ENCODE data around the gene SERPINB7.

DNA sequence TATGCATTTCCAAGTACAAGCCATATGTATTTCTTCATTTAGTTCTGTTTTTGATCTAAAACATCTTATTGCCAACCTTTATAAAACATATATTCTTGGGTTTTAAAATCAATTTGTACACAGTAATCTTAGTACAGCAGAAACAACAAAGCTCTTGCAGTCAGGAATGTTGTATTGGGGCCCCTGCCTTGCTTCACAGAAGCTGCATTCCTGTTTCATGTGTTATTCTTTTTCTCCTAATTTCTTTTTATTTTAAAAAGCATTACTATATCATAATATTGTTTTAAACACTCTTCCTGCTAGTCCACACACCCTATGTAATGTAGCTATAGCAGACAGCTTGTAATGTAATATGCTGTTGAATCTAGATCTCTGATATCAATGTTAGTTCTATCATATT is 24.0 kb downstream of the SERPINB7 start:
- TF ChIP-seq ZBTB33 (IDR thresholded peaks at IDR 0.05; ENCODE audit: extremely low read depth, insufficient replicate concordance, low read length) (no peak), ZFX (IDR thresholded peaks at IDR 0.05) (no peak), POLR2A (IDR thresholded peaks at IDR 0.05; ENCODE audit: borderline replicate concordance, extremely low read depth, insufficient read depth, insufficient read length) (no peak), CTCF (IDR thresholded peaks at IDR 0.05 in 2 of 3, conservative IDR thresholded peaks at IDR 0.05 in 1 of 3; ENCODE audit: borderline replicate concordance in 1 of 3, insufficient read depth in 1 of 3, low read depth in 2 of 3, low read length in 2 of 3) (no peak), EGR1 (IDR thresholded peaks at IDR 0.05; ENCODE audit: low read depth) (no peak)
- TF ChIP-seq, protein P1, sequence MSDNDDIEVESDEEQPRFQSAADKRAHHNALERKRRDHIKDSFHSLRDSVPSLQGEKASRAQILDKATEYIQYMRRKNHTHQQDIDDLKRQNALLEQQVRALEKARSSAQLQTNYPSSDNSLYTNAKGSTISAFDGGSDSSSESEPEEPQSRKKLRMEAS (IDR thresholded peaks at IDR 0.05): no peak
